ENCODE results near the gene VGLL4. TPM values are rescaled to one million over a fixed set of nuclear protein-coding genes. Genes with fewer than 3 reads are reported as not detected.

VGLL4 gene
- total RNA-seq, 1 donor from 2014 or later, result 86.9 TPM

DNA sequence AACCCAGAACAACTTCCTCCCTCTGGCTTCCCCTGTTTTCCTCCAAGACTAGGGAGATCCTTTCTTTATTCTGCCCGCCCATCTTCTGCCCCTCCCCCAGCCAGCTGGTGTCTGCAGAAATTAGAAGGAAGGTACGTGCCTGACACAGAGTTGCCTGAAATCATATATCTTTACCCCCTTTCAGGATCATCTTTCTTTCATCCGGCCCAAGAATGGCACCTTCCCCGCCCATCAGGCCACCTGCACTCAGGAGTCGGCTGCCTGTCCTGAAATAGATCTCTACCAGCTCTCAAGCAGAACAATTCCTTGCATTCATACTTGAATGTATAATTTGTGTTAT, 133.7 kb downstream of the VGLL4 start:
- DNase-seq (ENCODE audit: extremely low read depth, low read depth, low spot score), result no peak

DNA sequence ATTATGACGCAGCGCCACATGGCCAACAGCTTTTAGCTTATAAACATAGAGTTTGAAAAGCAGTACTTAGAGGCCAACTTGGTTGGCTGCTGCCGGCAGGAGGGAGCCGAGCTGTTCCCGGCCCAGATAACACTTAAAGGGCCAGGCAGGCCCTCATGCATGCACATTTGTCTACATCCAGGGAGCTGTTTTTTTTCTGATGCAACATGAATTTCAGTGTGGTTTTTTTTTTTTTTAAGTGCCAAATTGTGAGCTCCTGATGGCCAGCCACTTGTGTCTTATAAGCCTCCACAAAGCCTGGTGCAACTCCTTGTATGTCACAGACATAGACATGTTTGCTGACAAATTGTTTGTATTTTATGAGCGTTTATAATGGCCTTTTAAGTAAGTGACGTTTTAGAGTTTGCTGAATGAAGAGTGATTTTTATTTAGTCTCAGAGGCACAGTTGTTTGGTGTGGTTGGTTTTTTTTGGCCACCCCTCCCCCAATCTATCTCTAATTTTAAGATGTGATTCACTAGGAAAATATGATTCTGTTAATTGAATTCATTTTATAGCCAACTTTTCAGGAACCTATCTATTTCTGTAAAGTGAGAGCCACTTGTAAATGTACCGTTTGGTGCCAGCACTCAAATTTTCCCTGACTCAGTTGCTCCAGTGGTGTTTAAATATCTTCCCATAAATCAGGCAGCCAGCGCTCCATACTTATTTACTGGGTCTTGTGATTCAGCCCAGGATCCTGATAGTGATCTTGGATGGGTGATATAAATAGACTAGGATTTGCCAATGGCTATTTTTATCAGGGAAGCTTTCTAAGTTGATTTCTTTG, 134.3 kb downstream of the VGLL4 start:
- DNase-seq (ENCODE audit: extremely low read depth, low read depth, low spot score), result no peak

DNA sequence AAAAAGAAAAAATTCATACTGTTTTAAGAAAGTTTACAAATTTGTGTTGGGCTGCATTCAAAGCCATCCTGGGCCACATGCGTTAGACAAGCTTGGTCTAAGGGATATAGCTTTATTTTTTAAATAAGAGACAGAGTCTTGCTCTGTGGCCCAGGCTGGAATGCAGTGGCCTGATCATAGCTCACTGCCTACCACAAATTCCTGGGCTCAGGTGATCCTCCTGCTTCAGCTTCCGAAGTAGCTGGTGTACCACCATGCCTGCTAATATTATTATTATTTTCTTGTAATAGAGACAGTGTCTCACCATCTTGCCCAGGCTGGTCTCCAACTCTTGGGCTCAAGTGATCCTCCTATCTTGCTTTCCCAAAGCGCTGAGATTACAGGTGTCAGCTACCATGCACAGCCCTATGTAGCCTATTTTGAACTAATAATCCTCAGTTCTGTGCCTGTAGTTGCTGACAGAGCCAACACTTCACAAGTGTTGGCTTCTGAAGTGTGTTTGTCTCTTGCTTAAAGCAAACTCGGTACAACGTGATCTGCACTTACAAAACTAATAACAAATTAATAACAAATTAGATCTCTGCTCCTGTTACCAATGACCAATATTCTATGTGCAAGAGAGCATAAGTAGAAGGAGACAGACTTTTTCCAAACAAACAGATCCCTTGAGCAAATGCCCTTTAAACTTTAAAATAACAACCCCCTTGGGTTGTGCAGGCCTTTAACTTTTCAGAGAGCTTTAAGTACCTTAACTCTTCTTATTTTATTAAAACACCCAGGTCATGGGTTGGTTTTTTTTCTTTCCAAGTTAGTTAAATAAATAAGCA, 135.2 kb downstream of the VGLL4 start:
- no peak for DNase-seq (ENCODE audit: extremely low read depth, low read depth, low spot score)

DNA sequence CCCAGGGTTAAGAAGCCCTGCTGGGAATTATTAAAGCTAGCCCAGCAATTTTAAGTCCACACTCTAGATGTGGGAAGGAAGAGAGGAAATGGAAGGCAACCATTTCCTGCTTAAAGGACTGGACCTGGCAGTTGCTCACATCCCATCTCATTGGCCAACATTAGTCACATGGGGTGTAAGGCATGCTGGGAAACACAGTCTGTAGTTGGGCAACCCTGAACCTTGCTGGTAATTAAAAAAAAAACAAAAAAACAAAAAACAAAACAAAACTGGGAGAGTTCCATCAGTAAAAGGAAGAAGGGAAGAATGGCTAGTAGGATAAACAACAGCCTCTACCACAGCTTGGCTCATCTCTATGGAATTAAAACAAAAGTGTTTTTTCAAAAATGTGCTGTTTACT, 136.0 kb downstream of the VGLL4 start:
- DNase-seq (ENCODE audit: extremely low read depth, low read depth, low spot score), result no peak

Other genes with a start within 250 kb of the VGLL4 start
- 17.3 and 18.8 TPM in 2 replicates for gene TAMM41, start 203.0 kb upstream of the VGLL4 start, total RNA-seq